H9 (cell line): ENCODE data around the gene MARCHF10. TPM values are rescaled to one million over a fixed set of nuclear protein-coding genes. Genes with fewer than 3 reads are reported as not detected.

Experiments used
- DNase-seq: peaks from one replicate; pipeline ENCODE4 v3.0.0-alpha.2; 2017
- H2AFZ ChIP-seq: one replicate; pipeline ENCODE4 v1.6.1; 2013; ENCODE audit warnings: mild to moderate bottlenecking, low read length, control low read depth, moderate library complexity
- H2AK5ac ChIP-seq: 2 replicates; pipeline ENCODE4 v1.6.1; 2013; ENCODE audit warnings: low read length, control low read depth, mixed read lengths; ENCODE audit not compliant: insufficient read length
- H2BK120ac ChIP-seq: one replicate; pipeline ENCODE4 v1.6.1; 2013; ENCODE audit warnings: low read depth, mild to moderate bottlenecking, low read length, control low read depth, inconsistent platforms; ENCODE audit not compliant: poor library complexity, severe bottlenecking
- H2BK12ac ChIP-seq: 2 replicates; pipeline ENCODE4 v1.6.1; 2013; ENCODE audit warnings: low read length, control low read depth, mixed read lengths, low read depth; ENCODE audit not compliant: insufficient read length
- H2BK15ac ChIP-seq: 2 replicates; pipeline ENCODE4 v1.6.1; 2013; ENCODE audit warnings: low read depth, low read length, control low read depth
- H2BK20ac ChIP-seq: one replicate; pipeline ENCODE4 v1.6.1; 2013; ENCODE audit warnings: low read depth, mild to moderate bottlenecking, low read length, control low read depth, inconsistent platforms; ENCODE audit not compliant: poor library complexity, severe bottlenecking
- H2BK5ac ChIP-seq: 2 replicates; pipeline ENCODE4 v1.6.1; 2013; ENCODE audit warnings: low read length, control low read depth, mixed read lengths; ENCODE audit not compliant: insufficient read length
- H3K14ac ChIP-seq: 2 replicates; pipeline ENCODE4 v1.6.1; 2013; ENCODE audit warnings: low read length, control low read depth; ENCODE audit not compliant: insufficient read depth
- H3K18ac ChIP-seq: 2 replicates; pipeline ENCODE4 v1.6.1; 2013; ENCODE audit warnings: low read depth, mild to moderate bottlenecking, mixed read lengths, low read length, control low read depth; ENCODE audit not compliant: insufficient read length
- H3K23ac ChIP-seq: 2 replicates; pipeline ENCODE4 v1.6.1; 2013; ENCODE audit warnings: low read length, control low read depth, mixed read lengths, low read depth; ENCODE audit not compliant: insufficient read length
- H3K23me2 ChIP-seq: 2 replicates; pipeline ENCODE4 v1.6.1; 2013; ENCODE audit warnings: low read depth, mild to moderate bottlenecking, mixed read lengths, low read length, control low read depth; ENCODE audit not compliant: insufficient read length, poor library complexity, severe bottlenecking
- H3K27ac ChIP-seq: 2 replicates; pipeline ENCODE4 v1.5.1; 2013; ENCODE audit warnings: low read length, control low read depth, mixed read lengths, low read depth; ENCODE audit not compliant: insufficient read length
- H3K27me3 ChIP-seq: 2 replicates; pipeline ENCODE4 v1.6.1; 2013; ENCODE audit warnings: low read length, control low read depth, inconsistent platforms; ENCODE audit not compliant: insufficient read depth
- H3K4ac ChIP-seq: 2 replicates; pipeline ENCODE4 v1.6.1; 2013; ENCODE audit warnings: low read depth, mild to moderate bottlenecking, control low read depth, inconsistent platforms, low read length, moderate library complexity
- H3K4me1 ChIP-seq: 2 replicates; pipeline ENCODE4 v1.6.1; 2013; ENCODE audit warnings: low read length, control low read depth, inconsistent platforms; ENCODE audit not compliant: insufficient read depth
- H3K4me2 ChIP-seq: 2 replicates; pipeline ENCODE4 v1.6.1; 2013; ENCODE audit warnings: low read length, control low read depth, mixed read lengths; ENCODE audit not compliant: insufficient read length, insufficient read depth
- H3K56ac ChIP-seq: 2 replicates; pipeline ENCODE4 v1.6.1; 2013; ENCODE audit warnings: low read depth, mild to moderate bottlenecking, mixed read lengths, low read length, control low read depth; ENCODE audit not compliant: insufficient read length
- H3K79me1 ChIP-seq: 2 replicates; pipeline ENCODE4 v1.6.1; 2013; ENCODE audit warnings: low read depth, mild to moderate bottlenecking, moderate library complexity, low read length, control low read depth, inconsistent platforms; ENCODE audit not compliant: insufficient read depth, poor library complexity, severe bottlenecking
- H3K79me2 ChIP-seq: 2 replicates; pipeline ENCODE4 v1.6.1; 2013; ENCODE audit warnings: low read length, control low read depth, inconsistent platforms; ENCODE audit not compliant: insufficient read depth
- H3K9ac ChIP-seq: 2 replicates; pipeline ENCODE4 v1.6.1; 2013; ENCODE audit warnings: low read length, control low read depth, mixed read lengths; ENCODE audit not compliant: insufficient read length; ENCODE audit errors: extremely low read depth
- H3K9me3 ChIP-seq: one replicate; pipeline ENCODE4 v1.6.1; 2013; ENCODE audit warnings: low read depth, low read length, inconsistent platforms; ENCODE audit not compliant: control insufficient read depth
- H3T11ph ChIP-seq: one replicate; pipeline ENCODE4 v1.6.1; 2013; ENCODE audit warnings: mild to moderate bottlenecking, low read length, control low read depth, inconsistent platforms
- H4K20me1 ChIP-seq: one replicate; pipeline ENCODE4 v1.6.1; 2013; ENCODE audit not compliant: control insufficient read depth, insufficient read length, insufficient read depth
- H4K5ac ChIP-seq: 2 replicates; pipeline ENCODE4 v1.6.1; 2013; ENCODE audit warnings: low read depth, mild to moderate bottlenecking, mixed read lengths, low read length, control low read depth; ENCODE audit not compliant: insufficient read length
- H4K8ac ChIP-seq: replicated peaks from 2 replicates; pipeline ENCODE4 v1.6.1; 2013; ENCODE audit warnings: low read length, control low read depth, mixed read lengths, low read depth; ENCODE audit not compliant: insufficient read length
- H4K91ac ChIP-seq: 2 replicates; pipeline ENCODE4 v1.6.1; 2013; ENCODE audit warnings: low read depth, mild to moderate bottlenecking, moderate library complexity, mixed read lengths, low read length, control low read depth; ENCODE audit not compliant: insufficient read length
- H3K27ac Mint-ChIP-seq, 3 experiments: 2 replicates in 2 of 3; 3 replicates in 1 of 3; pipeline ENCODE4 v1.8.0; 2020 to 2021; ENCODE audit warnings: mixed read lengths in 3 of 3, mild to moderate bottlenecking in 1 of 3, moderate library complexity in 1 of 3
- H3K27me3 Mint-ChIP-seq: 2 replicates; pipeline ENCODE4 v1.8.0; 2021; ENCODE audit warnings: low read depth, mild to moderate bottlenecking, moderate library complexity, mixed read lengths
- H3K36me3 Mint-ChIP-seq, 3 experiments: 2 replicates in 2 of 3; 3 replicates in 1 of 3; pipeline ENCODE4 v1.8.0; 2020 to 2021; ENCODE audit warnings: low read depth in 3 of 3, mixed read lengths in 3 of 3; ENCODE audit not compliant: insufficient read depth in 1 of 3
- H3K4me1 Mint-ChIP-seq, 2 experiments: 2 replicates each; pipeline ENCODE4 v1.8.0; 2020; ENCODE audit warnings: mixed read lengths in 2 of 2
- H3K4me3 Mint-ChIP-seq, 2 experiments: 2 replicates in 1 of 2; 3 replicates in 1 of 2; pipeline ENCODE4 v1.8.0; 2020 to 2021; ENCODE audit warnings: mild to moderate bottlenecking in 2 of 2, mixed read lengths in 2 of 2, moderate library complexity in 1 of 2
- H3K9me3 Mint-ChIP-seq, 2 experiments: 2 replicates in 1 of 2; 3 replicates in 1 of 2; pipeline ENCODE4 v1.8.0; 2020; ENCODE audit warnings: mild to moderate bottlenecking in 2 of 2, mixed read lengths in 2 of 2, moderate library complexity in 1 of 2
- CTCF ChIP-seq: fragments of 200-600 bp; sonication (generic); conservative IDR thresholded peaks from 3 replicates; pipeline ENCODE4 v1.8.0; 2021; ENCODE audit warnings: antibody characterized with exemption, mild to moderate bottlenecking
- WGBS: extraction: QIAGEN DNeasy Blood & Tissue Kit; methylation state at CpG from one replicate; pipeline ENCODE4 v1.1.7; 2013; ENCODE audit warnings: missing lambda C conversion rate, low lambda C conversion rate, mixed read lengths; ENCODE audit not compliant: insufficient read length; ENCODE audit errors: extremely low coverage; 5-methylcytosine and 5-hydroxymethylcytosine counted together
- total RNA-seq: library from RNA; stranded (reverse); gene quantifications from 2 replicates; pipeline ENCODE4 v1.2.1, GENCODE V29; 2021

The MARCHF10 gene
- total RNA-seq, 1 experiment from 2014 or later = not detected

GRCh38 chr17:62735044-62735651 is 73.0 kb downstream of the MARCHF10 start:
- Histone ChIP-seq H3K14ac (no peak overlapping the region), H3K79me2 (no peaks in the 10 kb centered on the region), H3K27me3 (no peaks in the 10 kb centered on the region), H3K9ac (no peak overlapping the region), H2BK12ac (no peak overlapping the region), H4K5ac (no peak overlapping the region), H3K56ac (no peak overlapping the region), H3K23me2 (no peaks in the 10 kb centered on the region), H3T11ph (peak overlapping the region; percentile 88), H3K79me1 (no peaks in the 10 kb centered on the region), H2BK5ac (no peak overlapping the region), H2BK120ac (no peak overlapping the region), H2AK5ac (no peak overlapping the region), H3K4me2 (no peak overlapping the region), H3K18ac (no peak overlapping the region), H3K23ac (no peak overlapping the region), H2AFZ (no peak overlapping the region), H4K20me1 (no peaks in the 10 kb centered on the region), H3K4me1 (peaks cover 12% of the 10 kb centered on the region; the same call in 1 of the 2 replicates), H2BK20ac (no peak overlapping the region), H4K91ac (no peak overlapping the region), H4K8ac (no peak overlapping the region), H3K9me3 (no peaks in the 10 kb centered on the region), H3K27ac (no peak overlapping the region), H3K4ac (no peak overlapping the region), H2BK15ac (no peak overlapping the region)
- no peaks in the 10 kb centered on the region for H3K27me3 Mint-ChIP-seq
- peak overlapping the region in 1 of 3 experiments; percentile 26; a peak in 1 of 7 replicates for H3K27ac Mint-ChIP-seq
- no peaks in the 10 kb centered on the region for H3K9me3 Mint-ChIP-seq
- no peaks in the 10 kb centered on the region for H3K36me3 Mint-ChIP-seq
- DNase-seq = peak; percentile 26
- H3K4me1 Mint-ChIP-seq = peaks cover 41 to 51% of the 10 kb centered on the region in 2 experiments
- TF ChIP-seq CTCF = no peak
- WGBS = no CpG with 5 or more reads among the region's 7 CpGs
- no peak overlapping the region for H3K4me3 Mint-ChIP-seq
